Chondrocyte (in vitro differentiated cells): ENCODE data around the gene RAPGEF6. TPM values are rescaled to one million over a fixed set of nuclear protein-coding genes. Genes with fewer than 3 reads are reported as not detected.
A peak's percentile ranks its signal among the peaks of the same experiment; 100 is the strongest.

Experiments
- DNase-seq: peaks from one replicate; pipeline ENCODE4 v3.0.0; 2021; ENCODE audit warnings: mixed read lengths, low spot score
- H3K27ac Mint-ChIP-seq: one replicate; pipeline ENCODE4 v1.8.0; 2021; ENCODE audit warnings: mild to moderate bottlenecking, moderate library complexity, mixed read lengths; ENCODE audit not compliant: unreplicated experiment
- H3K27me3 Mint-ChIP-seq: 2 replicates; pipeline ENCODE4 v1.8.0; 2021; ENCODE audit warnings: low read depth, mixed read lengths
- H3K36me3 Mint-ChIP-seq: 2 replicates; pipeline ENCODE4 v1.8.0; 2021; ENCODE audit warnings: low read depth, mixed read lengths
- H3K4me1 Mint-ChIP-seq: 2 replicates; pipeline ENCODE4 v1.8.0; 2021; ENCODE audit warnings: low read depth, mild to moderate bottlenecking, mixed read lengths
- H3K4me3 Mint-ChIP-seq: one replicate; pipeline ENCODE4 v1.8.0; 2021; ENCODE audit warnings: mild to moderate bottlenecking, moderate library complexity, mixed read lengths; ENCODE audit not compliant: unreplicated experiment
- H3K9me3 Mint-ChIP-seq: 2 replicates; pipeline ENCODE4 v1.8.0; 2021; ENCODE audit warnings: low read depth, mixed read lengths
- total RNA-seq: library from RNA; stranded (reverse); gene quantifications from 3 replicates; pipeline ENCODE4 v1.2.1, GENCODE V29; 2021
- TF ChIP-seq, protein P1 (sequence below): fragments of 200-600 bp; sonication (generic); IDR thresholded peaks from 2 replicates; pipeline ENCODE4 v1.5.0; 2021; ENCODE audit warnings: antibody characterized with exemption, mild to moderate bottlenecking, moderate library complexity

RAPGEF6 gene
- total RNA-seq, 1 donor from 2014 or later, result 13.6 TPM

DNA sequence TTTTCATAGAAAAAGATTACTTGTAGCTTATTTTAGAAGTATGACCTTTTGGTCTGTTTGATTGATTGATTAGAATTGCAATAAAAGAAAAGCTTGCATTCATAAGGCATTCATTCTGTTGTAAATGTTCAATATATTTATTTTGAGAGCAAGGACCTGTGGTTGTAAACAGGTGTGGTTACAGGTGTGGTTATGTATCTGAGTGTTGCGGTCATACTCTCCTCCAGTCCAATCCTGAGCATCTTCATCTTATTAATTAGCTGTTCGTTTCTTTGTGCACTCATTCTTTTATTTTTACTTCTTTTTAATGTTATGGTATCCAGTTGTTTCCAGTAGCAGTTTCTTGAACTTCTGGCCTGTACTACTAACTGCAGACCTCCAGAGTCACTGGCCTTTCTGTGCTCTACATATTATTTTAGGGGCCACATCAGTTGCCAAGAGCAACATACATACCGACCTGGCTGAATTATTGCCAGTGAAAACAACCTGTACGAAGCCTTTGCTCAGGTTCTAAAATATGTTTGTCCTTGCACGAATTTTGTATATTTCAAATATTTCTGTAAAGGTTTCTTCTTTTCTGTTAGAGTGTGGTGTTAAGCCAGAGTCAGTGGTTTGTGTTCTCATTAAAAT, 242.4 kb downstream of the RAPGEF6 start:
- no peaks in the 10 kb centered on the region for H3K9me3 Mint-ChIP-seq
- peaks cover 25% of the 10 kb centered on the region for H3K36me3 Mint-ChIP-seq
- H3K27me3 Mint-ChIP-seq, result no peaks in the 10 kb centered on the region
- H3K27ac Mint-ChIP-seq, result peak overlapping the region; percentile 19
- DNase-seq, result no peak
- no peak overlapping the region for H3K4me3 Mint-ChIP-seq
- TF ChIP-seq, protein P1, sequence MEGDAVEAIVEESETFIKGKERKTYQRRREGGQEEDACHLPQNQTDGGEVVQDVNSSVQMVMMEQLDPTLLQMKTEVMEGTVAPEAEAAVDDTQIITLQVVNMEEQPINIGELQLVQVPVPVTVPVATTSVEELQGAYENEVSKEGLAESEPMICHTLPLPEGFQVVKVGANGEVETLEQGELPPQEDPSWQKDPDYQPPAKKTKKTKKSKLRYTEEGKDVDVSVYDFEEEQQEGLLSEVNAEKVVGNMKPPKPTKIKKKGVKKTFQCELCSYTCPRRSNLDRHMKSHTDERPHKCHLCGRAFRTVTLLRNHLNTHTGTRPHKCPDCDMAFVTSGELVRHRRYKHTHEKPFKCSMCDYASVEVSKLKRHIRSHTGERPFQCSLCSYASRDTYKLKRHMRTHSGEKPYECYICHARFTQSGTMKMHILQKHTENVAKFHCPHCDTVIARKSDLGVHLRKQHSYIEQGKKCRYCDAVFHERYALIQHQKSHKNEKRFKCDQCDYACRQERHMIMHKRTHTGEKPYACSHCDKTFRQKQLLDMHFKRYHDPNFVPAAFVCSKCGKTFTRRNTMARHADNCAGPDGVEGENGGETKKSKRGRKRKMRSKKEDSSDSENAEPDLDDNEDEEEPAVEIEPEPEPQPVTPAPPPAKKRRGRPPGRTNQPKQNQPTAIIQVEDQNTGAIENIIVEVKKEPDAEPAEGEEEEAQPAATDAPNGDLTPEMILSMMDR, result no peak
- peaks cover 29% of the 10 kb centered on the region for H3K4me1 Mint-ChIP-seq

DNA sequence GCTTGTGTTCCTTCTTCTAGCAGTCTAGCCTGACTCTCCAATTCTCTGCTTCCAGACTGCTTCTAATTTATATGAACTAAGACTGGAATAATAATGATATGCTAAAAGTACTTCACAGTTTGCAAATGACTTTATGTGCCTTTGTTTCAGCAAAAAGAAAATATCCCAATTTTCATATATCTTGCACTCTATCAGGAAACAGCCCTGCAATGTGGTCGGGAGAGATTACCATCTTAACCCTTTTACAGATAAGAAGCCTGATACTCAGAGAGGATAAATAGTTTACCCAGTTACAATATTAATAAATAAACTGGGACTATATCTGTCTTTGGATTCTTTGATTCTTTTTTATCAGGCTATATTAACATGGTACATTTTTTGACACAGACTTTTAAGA, 245.2 kb downstream of the RAPGEF6 start:
- Mint-ChIP-seq H3K9me3 (no peaks in the 10 kb centered on the region), H3K27ac (peak overlapping the region; percentile 27), H3K27me3 (no peaks in the 10 kb centered on the region), H3K36me3 (peaks cover 16% of the 10 kb centered on the region), H3K4me1 (peaks cover 40% of the 10 kb centered on the region), H3K4me3 (no peak overlapping the region)
- TF ChIP-seq, protein P1, result no peak
- no peak for DNase-seq

DNA sequence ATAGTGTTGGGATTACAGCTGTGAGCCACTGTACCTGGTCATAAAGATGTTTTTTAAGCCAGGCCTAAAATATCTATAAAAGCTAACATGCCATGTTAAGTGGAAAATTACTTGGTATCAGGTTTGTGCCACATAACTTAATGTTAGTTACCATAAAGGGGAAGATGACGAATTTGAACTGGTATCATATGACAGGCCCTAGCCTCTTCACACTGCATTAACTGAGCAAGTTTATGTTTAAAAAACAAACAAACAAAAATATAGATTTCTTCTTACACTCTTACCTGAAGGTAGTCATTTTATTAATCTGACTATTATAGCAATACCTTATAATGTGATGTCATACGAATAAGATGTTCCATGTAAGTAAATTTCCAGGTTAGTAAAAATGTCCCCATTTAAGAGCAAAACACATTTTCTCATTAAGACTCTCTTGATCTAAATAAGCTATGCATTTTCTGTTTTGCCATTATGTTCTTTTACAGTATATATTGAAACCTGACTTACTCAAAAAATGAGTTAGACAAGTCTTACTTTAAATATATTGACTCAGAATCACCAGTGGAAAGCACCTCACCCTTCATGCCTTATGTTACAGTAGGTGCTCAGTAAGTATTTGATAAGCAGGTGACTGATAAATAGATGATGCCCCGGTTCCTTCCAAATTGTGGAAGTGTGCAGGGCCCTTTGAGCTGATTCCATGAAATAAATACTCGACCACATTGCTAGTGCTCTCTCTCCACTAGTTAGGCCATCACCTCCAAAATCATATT, 245.7 kb downstream of the RAPGEF6 start:
- H3K4me1 Mint-ChIP-seq, result peaks cover 44% of the 10 kb centered on the region
- H3K27me3 Mint-ChIP-seq, result no peaks in the 10 kb centered on the region
- H3K4me3 Mint-ChIP-seq, result no peak overlapping the region
- no peak for DNase-seq
- H3K36me3 Mint-ChIP-seq, result peaks cover 16% of the 10 kb centered on the region
- no peaks in the 10 kb centered on the region for H3K9me3 Mint-ChIP-seq
- H3K27ac Mint-ChIP-seq, result no peak overlapping the region
- TF ChIP-seq, protein P1, result no peak

DNA sequence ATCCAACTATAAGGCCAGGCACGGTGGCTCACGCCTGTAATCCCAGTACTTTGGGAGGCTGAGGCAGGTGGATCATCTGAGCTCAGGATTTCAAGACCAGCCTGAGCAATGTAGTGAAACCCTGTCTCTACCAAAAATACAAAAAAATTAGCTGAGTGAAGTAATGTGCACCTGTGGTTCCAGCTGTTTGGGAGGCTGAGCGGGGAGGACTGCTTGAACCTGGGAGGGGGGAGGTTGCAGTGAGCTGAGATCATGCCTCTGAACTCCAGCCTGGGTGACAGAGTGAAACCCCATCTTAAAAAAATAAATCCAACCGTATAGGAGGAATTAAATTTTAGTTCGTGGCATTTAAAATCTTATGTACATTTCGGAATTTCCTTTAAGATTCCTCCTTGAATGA, 247.8 kb downstream of the RAPGEF6 start:
- no peaks in the 10 kb centered on the region for H3K27me3 Mint-ChIP-seq
- H3K36me3 Mint-ChIP-seq, result peaks cover 5% of the 10 kb centered on the region
- DNase-seq, result no peak
- peaks cover 35% of the 10 kb centered on the region for H3K4me1 Mint-ChIP-seq
- H3K9me3 Mint-ChIP-seq, result no peaks in the 10 kb centered on the region
- TF ChIP-seq, protein P1, result no peak
- no peak overlapping the region for H3K27ac Mint-ChIP-seq
- H3K4me3 Mint-ChIP-seq, result no peak overlapping the region

DNA sequence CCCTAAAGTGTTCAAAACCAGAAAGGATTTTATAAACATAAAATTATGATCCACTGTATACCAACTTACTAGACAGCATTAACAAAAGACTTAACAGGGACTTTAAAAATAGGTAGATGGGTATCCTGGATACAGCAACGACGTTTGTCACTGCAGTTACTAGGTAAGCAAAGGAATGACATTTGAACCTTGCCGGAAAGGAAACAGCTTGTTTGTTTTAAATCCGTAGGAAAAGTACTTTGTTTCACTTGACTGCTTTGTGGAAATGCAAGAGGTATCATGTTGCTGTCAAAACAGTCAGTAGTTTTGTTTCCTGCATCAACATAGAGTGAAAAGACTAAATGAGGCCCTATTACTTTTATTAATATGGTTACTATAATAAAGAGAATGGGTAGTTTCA, 248.2 kb downstream of the RAPGEF6 start:
- Mint-ChIP-seq H3K36me3 (peaks cover 5% of the 10 kb centered on the region), H3K27ac (peak overlapping the region; percentile 22), H3K4me1 (peaks cover 35% of the 10 kb centered on the region), H3K9me3 (no peaks in the 10 kb centered on the region), H3K27me3 (no peaks in the 10 kb centered on the region), H3K4me3 (no peak overlapping the region)
- TF ChIP-seq, protein P1, result no peak
- DNase-seq, result no peak
